ENCODE results near the gene LHX1. TPM values are rescaled to one million over a fixed set of nuclear protein-coding genes. Genes with fewer than 3 reads are reported as not detected.

Gene LHX1
- total and polyA plus RNA-seq, 2 of the 8 experiments (the other 6 are each of a cell fraction or from before 2014, with no cell fraction given), result 0.26 to 0.93 TPM

DNA sequence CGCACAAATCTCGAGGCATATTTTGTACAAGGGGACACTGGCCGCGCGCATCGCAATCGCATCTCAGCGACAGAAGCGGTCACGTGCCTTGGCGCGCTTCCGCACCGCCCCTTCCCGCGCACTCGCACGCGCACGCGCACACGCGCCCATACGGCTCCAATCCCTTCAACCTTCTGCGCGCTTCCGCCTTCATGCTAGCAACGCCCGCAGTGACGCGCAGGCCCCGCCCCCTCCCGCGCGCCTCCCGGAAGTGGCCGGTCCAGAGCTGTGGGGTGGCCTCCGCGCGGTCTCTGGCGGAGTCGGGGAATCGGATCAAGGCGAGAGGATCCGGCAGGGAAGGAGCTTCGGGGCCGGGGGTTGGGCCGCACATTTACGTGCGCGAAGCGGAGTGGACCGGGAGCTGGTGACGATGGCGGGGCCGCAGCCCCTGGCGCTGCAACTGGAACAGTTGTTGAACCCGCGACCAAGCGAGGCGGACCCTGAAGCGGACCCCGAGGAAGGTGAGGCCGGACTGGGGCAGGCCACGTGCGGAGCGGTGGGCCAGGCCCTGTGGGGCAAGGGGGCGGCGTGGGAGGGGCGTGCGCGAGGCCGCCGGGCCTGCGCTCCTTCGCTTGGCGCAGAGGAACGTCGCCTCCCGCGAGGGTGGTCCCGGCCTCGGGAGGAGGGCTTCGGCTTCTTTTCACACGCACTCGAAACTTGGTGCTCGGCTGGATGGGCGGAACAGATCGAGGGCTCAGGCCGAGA lies 11.6 kb downstream of the LHX1 start, which contains the start of gene AATF (continued):
- TF ChIP-seq, protein P1, sequence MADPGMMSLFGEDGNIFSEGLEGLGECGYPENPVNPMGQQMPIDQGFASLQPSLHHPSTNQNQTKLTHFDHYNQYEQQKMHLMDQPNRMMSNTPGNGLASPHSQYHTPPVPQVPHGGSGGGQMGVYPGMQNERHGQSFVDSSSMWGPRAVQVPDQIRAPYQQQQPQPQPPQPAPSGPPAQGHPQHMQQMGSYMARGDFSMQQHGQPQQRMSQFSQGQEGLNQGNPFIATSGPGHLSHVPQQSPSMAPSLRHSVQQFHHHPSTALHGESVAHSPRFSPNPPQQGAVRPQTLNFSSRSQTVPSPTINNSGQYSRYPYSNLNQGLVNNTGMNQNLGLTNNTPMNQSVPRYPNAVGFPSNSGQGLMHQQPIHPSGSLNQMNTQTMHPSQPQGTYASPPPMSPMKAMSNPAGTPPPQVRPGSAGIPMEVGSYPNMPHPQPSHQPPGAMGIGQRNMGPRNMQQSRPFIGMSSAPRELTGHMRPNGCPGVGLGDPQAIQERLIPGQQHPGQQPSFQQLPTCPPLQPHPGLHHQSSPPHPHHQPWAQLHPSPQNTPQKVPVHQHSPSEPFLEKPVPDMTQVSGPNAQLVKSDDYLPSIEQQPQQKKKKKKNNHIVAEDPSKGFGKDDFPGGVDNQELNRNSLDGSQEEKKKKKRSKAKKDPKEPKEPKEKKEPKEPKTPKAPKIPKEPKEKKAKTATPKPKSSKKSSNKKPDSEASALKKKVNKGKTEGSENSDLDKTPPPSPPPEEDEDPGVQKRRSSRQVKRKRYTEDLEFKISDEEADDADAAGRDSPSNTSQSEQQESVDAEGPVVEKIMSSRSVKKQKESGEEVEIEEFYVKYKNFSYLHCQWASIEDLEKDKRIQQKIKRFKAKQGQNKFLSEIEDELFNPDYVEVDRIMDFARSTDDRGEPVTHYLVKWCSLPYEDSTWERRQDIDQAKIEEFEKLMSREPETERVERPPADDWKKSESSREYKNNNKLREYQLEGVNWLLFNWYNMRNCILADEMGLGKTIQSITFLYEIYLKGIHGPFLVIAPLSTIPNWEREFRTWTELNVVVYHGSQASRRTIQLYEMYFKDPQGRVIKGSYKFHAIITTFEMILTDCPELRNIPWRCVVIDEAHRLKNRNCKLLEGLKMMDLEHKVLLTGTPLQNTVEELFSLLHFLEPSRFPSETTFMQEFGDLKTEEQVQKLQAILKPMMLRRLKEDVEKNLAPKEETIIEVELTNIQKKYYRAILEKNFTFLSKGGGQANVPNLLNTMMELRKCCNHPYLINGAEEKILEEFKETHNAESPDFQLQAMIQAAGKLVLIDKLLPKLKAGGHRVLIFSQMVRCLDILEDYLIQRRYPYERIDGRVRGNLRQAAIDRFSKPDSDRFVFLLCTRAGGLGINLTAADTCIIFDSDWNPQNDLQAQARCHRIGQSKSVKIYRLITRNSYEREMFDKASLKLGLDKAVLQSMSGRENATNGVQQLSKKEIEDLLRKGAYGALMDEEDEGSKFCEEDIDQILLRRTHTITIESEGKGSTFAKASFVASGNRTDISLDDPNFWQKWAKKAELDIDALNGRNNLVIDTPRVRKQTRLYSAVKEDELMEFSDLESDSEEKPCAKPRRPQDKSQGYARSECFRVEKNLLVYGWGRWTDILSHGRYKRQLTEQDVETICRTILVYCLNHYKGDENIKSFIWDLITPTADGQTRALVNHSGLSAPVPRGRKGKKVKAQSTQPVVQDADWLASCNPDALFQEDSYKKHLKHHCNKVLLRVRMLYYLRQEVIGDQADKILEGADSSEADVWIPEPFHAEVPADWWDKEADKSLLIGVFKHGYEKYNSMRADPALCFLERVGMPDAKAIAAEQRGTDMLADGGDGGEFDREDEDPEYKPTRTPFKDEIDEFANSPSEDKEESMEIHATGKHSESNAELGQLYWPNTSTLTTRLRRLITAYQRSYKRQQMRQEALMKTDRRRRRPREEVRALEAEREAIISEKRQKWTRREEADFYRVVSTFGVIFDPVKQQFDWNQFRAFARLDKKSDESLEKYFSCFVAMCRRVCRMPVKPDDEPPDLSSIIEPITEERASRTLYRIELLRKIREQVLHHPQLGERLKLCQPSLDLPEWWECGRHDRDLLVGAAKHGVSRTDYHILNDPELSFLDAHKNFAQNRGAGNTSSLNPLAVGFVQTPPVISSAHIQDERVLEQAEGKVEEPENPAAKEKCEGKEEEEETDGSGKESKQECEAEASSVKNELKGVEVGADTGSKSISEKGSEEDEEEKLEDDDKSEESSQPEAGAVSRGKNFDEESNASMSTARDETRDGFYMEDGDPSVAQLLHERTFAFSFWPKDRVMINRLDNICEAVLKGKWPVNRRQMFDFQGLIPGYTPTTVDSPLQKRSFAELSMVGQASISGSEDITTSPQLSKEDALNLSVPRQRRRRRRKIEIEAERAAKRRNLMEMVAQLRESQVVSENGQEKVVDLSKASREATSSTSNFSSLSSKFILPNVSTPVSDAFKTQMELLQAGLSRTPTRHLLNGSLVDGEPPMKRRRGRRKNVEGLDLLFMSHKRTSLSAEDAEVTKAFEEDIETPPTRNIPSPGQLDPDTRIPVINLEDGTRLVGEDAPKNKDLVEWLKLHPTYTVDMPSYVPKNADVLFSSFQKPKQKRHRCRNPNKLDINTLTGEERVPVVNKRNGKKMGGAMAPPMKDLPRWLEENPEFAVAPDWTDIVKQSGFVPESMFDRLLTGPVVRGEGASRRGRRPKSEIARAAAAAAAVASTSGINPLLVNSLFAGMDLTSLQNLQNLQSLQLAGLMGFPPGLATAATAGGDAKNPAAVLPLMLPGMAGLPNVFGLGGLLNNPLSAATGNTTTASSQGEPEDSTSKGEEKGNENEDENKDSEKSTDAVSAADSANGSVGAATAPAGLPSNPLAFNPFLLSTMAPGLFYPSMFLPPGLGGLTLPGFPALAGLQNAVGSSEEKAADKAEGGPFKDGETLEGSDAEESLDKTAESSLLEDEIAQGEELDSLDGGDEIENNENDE (IDR thresholded peaks at IDR 0.05; ENCODE audit: insufficient replicate concordance, low read length), result no peak
- TF ChIP-seq SIX5 (IDR thresholded peaks at IDR 0.05; ENCODE audit: low read depth, low read length), result no peak
- TF ChIP-seq BACH1 (IDR thresholded peaks at IDR 0.05; ENCODE audit: low read length), result peak; percentile 30; the same call in 1 of the 2 replicates
- TF ChIP-seq TAF7 (optimal IDR thresholded peaks at IDR 0.05; ENCODE audit: borderline replicate concordance, low read depth, low read length), result no peak
- TF ChIP-seq POU5F1 (IDR thresholded peaks at IDR 0.05; ENCODE audit: low read depth, low read length), result no peak
- no peak for TF ChIP-seq BRCA1 (IDR thresholded peaks at IDR 0.05; ENCODE audit: low read depth, low read length)
- TF ChIP-seq SP4 (IDR thresholded peaks at IDR 0.05; ENCODE audit: low read length), result peak; percentile 63
- no peak for TF ChIP-seq CBX8 (IDR thresholded peaks at IDR 0.05; ENCODE audit: borderline replicate concordance, low read depth, low read length)
- no peak for TF ChIP-seq TEAD4 (IDR thresholded peaks at IDR 0.05; ENCODE audit: low read depth, low read length)
- no peak for TF ChIP-seq YY1 (IDR thresholded peaks at IDR 0.05; ENCODE audit: low read depth, low read length)
- peak; percentile 89 for TF ChIP-seq CREB1 (IDR thresholded peaks at IDR 0.05)
- no peak for TF ChIP-seq EZH2 (IDR thresholded peaks at IDR 0.05; ENCODE audit: low read depth, low read length, severe bottlenecking)

Data from H1 (cell line).